Ramos (cell line): ENCODE results near the gene THEMIS.
"Not testable (repeated sequence)": the region's sequence is repeated elsewhere in the genome, so short reads cannot be mapped to it uniquely, and the experiment has no call there.

ENCODE experiments used
- in situ Hi-C: fragments of 300-500 bp; cut with MboI; formaldehyde crosslinking; loops from one replicate; pipeline ENCODE4 v1.14.3; 2022; ENCODE audit warnings: low sequenced_read_pairs; ENCODE audit not compliant: unreplicated experiment

Gene THEMIS

GRCh38 chr6:127917766-127918165 is 16.9 kb upstream of the THEMIS start:
- in situ Hi-C loops, result no loop called here

- in situ Hi-C loops, result no loop called here
These were observed 13.4 kb upstream of the THEMIS start for GRCh38 chr6:127914240-127914639.

GRCh38 chr6:127912914-127913313 is 12.1 kb upstream of the THEMIS start:
- in situ Hi-C loops, result no loop called here

- in situ Hi-C loops, result no loop called here
These were observed 7.2 kb upstream of the THEMIS start for GRCh38 chr6:127907960-127908640.

- in situ Hi-C loops, result no loop called here
These were observed 3.3 kb upstream of the THEMIS start for GRCh38 chr6:127904160-127904559.

GRCh38 chr6:127902933-127903332 is 2.1 kb upstream of the THEMIS start:
- in situ Hi-C loops, result no loop called here

GRCh38 chr6:127897484-127897883 is 3.4 kb downstream of the THEMIS start:
- in situ Hi-C loops, result no loop called here

GRCh38 chr6:127894051-127894450 is 6.8 kb downstream of the THEMIS start:
- in situ Hi-C loops, result no loop called here

GRCh38 chr6:127893541-127893940 is 7.3 kb downstream of the THEMIS start:
- in situ Hi-C loops, result no loop called here

GRCh38 chr6:127891731-127892326 is 9.0 kb downstream of the THEMIS start:
- in situ Hi-C loops, result no loop called here

GRCh38 chr6:127886603-127887002 is 14.3 kb downstream of the THEMIS start:
- in situ Hi-C loops, result no loop called here

- in situ Hi-C loops, result no loop called here
These were observed 16.7 kb downstream of the THEMIS start for GRCh38 chr6:127884134-127884533.

- in situ Hi-C loops, result not testable (repeated sequence)
These were observed 18.9 kb downstream of the THEMIS start for GRCh38 chr6:127881949-127882348.

GRCh38 chr6:127880429-127880828 is 20.4 kb downstream of the THEMIS start:
- in situ Hi-C loops, result no loop called here

GRCh38 chr6:127879685-127880084 is 21.2 kb downstream of the THEMIS start:
- in situ Hi-C loops, result no loop called here

- in situ Hi-C loops, result no loop called here
These were observed 22.7 kb downstream of the THEMIS start for GRCh38 chr6:127878115-127878514.

GRCh38 chr6:127877231-127877630 is 23.6 kb downstream of the THEMIS start:
- in situ Hi-C loops, result no loop called here

GRCh38 chr6:127869772-127870404 is 31.0 kb downstream of the THEMIS start:
- in situ Hi-C loops, result no loop called here

- in situ Hi-C loops, result no loop called here
These were observed 31.7 kb downstream of the THEMIS start for GRCh38 chr6:127869183-127869582.

GRCh38 chr6:127868338-127868737 is 32.5 kb downstream of the THEMIS start:
- in situ Hi-C loops, result no loop called here

GRCh38 chr6:127866766-127867165 is 34.1 kb downstream of the THEMIS start:
- in situ Hi-C loops, result no loop called here

GRCh38 chr6:127865108-127865507 is 35.8 kb downstream of the THEMIS start:
- in situ Hi-C loops, result no loop called here
